ENCODE data around the gene KIAA0825.

DNA sequence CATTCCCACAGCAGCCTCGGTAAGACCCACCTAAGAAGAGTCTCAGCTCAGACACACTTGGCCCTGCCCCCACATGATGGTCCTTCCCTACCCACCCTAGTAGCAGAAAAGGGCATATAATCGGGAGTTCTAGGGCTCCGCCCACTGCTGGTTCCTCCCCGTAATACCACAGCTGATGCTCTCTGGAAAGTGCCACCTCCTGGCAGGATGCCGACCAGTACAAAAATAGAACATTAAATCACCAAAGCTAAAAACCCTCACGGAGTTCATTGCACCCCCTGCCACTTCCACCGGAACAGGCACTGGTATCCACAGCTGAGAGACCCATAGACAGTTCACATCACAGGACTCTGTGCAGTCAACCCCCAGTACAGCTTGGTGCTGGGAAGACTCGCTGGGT is 271.3 kb downstream of the KIAA0825 start:
- no peak for TF ChIP-seq GATA2 (IDR thresholded peaks at IDR 0.05; ENCODE audit: low read depth, low read length)
- TF ChIP-seq GATA3 (IDR thresholded peaks at IDR 0.05; ENCODE audit: low read depth, low read length) = no peak
